ENCODE measurements around the gene UBE2G1.

Gene UBE2G1

DNA sequence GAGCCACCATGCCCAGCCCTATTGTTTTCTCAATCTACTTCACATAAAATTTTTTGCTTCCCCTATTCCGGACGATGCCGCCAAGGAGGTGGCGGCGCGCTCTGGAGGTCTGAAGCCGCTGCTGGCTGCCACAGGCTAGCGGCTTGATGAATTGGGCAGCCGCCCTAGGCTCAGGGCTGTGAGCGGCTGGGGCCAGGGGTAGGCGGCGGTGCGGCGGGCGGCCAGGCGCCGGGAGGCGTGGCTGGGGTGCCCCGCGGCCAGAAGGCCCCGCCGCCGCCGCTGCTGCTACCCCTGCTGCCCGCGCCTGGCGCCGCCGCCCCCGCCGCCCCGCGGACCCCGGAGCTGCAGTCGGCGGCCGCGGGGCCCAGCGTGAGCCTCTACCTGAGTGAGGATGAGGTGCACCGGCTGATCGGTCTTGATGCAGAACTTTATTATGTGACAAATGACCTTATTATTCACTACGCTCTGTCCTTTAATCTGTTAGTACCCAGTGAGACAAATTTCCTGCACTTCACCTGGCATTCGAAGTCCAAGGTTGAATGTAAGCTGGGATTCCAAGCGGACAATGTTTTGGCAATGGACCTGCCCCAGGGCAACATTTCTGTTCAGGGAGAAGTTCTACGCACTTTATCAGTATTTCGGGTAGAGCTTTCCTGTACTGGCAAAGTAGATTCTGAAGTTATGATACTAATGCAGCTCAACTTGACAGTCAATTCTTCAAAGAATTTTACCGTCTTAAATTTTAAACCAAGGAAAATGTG is 144.4 kb downstream of the UBE2G1 start:
- TF ChIP-seq, protein P1, sequence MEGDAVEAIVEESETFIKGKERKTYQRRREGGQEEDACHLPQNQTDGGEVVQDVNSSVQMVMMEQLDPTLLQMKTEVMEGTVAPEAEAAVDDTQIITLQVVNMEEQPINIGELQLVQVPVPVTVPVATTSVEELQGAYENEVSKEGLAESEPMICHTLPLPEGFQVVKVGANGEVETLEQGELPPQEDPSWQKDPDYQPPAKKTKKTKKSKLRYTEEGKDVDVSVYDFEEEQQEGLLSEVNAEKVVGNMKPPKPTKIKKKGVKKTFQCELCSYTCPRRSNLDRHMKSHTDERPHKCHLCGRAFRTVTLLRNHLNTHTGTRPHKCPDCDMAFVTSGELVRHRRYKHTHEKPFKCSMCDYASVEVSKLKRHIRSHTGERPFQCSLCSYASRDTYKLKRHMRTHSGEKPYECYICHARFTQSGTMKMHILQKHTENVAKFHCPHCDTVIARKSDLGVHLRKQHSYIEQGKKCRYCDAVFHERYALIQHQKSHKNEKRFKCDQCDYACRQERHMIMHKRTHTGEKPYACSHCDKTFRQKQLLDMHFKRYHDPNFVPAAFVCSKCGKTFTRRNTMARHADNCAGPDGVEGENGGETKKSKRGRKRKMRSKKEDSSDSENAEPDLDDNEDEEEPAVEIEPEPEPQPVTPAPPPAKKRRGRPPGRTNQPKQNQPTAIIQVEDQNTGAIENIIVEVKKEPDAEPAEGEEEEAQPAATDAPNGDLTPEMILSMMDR (conservative IDR thresholded peaks at IDR 0.05; ENCODE audit: low read depth, low read length): no peak
- DNase-seq (ENCODE audit: low read depth): no peak
- H3K4me3 ChIP-seq (ENCODE audit: low read depth, low read length): no peak overlapping the region

DNA sequence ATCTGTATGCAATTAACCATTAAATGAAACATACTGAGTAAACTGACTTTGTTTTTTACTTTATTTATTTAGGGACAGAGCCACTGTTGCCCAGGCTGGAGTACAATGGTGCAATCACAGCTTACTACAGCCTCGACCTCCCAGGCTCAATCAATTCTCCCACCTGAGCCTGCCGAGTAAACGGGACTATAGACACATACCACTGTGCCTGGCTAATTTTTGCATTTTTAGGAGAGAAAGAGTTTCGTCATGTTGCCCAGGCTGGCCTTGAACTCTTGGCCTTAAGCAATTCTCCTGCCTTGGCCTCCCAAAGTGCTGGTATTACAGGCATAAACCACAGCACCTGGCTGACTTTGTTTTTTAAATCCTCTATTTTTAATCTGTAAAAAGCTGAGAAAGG is 145.3 kb downstream of the UBE2G1 start:
- no peak for DNase-seq (ENCODE audit: low read depth)
- TF ChIP-seq, protein P1 (conservative IDR thresholded peaks at IDR 0.05; ENCODE audit: low read depth, low read length): no peak
- H3K4me3 ChIP-seq (ENCODE audit: low read depth, low read length): no peak overlapping the region

DNA sequence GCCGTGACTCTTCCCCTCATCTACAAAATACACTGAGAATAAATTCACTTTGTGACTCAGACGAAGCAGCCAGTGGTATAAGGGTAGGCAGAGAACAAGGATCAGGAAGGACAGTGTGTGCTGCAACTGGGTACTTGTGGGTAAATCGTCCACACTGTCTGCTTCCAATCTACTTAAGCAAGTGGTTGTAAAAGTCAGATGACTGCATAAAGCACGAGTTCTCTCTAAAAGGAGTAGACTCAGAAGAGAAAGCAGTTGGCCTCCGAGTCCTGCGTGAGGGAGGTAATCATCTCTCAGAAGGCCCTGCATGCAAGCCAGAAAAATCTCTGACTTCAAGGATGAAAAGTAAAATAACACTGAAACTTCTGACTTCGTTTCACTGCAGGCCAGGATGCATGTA is 145.8 kb downstream of the UBE2G1 start:
- TF ChIP-seq, protein P1 (conservative IDR thresholded peaks at IDR 0.05; ENCODE audit: low read depth, low read length): no peak
- peak; percentile 67 for DNase-seq (ENCODE audit: low read depth)
- no peak overlapping the region for H3K4me3 ChIP-seq (ENCODE audit: low read depth, low read length)

All from choroid plexus epithelial cell (primary cell).